ENCODE measurements around the gene PDK4. TPM values are rescaled to one million over a fixed set of nuclear protein-coding genes. Genes with fewer than 3 reads are reported as not detected.

Gene PDK4
- total RNA-seq, 1 donor from 2014 or later, result 0.52 TPM

GRCh38 chr7:95550546-95550945 is 45.8 kb downstream of the PDK4 start:
- no peak overlapping the region for H3K4me3 ChIP-seq (ENCODE audit: low read depth, low read length)
- DNase-seq (ENCODE audit: low read depth), result no peak
- TF ChIP-seq CTCF (conservative IDR thresholded peaks at IDR 0.05; ENCODE audit: low read depth, low read length), result no peak

GRCh38 chr7:95549818-95550529 is 46.3 kb downstream of the PDK4 start:
- no peak for TF ChIP-seq CTCF (conservative IDR thresholded peaks at IDR 0.05; ENCODE audit: low read depth, low read length)
- peak; percentile 90 for DNase-seq (ENCODE audit: low read depth)
- no peak overlapping the region for H3K4me3 ChIP-seq (ENCODE audit: low read depth, low read length)

GRCh38 chr7:95547361-95548348 is 48.7 kb downstream of the PDK4 start:
- H3K4me3 ChIP-seq (ENCODE audit: low read depth, low read length), result no peak overlapping the region
- DNase-seq (ENCODE audit: low read depth), result no peak
- no peak for TF ChIP-seq CTCF (conservative IDR thresholded peaks at IDR 0.05; ENCODE audit: low read depth, low read length)

GRCh38 chr7:95546647-95547046 is 49.7 kb downstream of the PDK4 start:
- DNase-seq (ENCODE audit: low read depth), result no peak
- TF ChIP-seq CTCF (conservative IDR thresholded peaks at IDR 0.05; ENCODE audit: low read depth, low read length), result no peak
- no peak overlapping the region for H3K4me3 ChIP-seq (ENCODE audit: low read depth, low read length)

GRCh38 chr7:95545673-95546072 is 50.6 kb downstream of the PDK4 start:
- H3K4me3 ChIP-seq (ENCODE audit: low read depth, low read length), result peak overlapping the region; percentile 49
- DNase-seq (ENCODE audit: low read depth), result no peak
- no peak for TF ChIP-seq CTCF (conservative IDR thresholded peaks at IDR 0.05; ENCODE audit: low read depth, low read length)

GRCh38 chr7:95545007-95545615 is 51.2 kb downstream of the PDK4 start:
- TF ChIP-seq CTCF (conservative IDR thresholded peaks at IDR 0.05; ENCODE audit: low read depth, low read length), result peak; percentile 87
- peak overlapping the region; percentile 49 for H3K4me3 ChIP-seq (ENCODE audit: low read depth, low read length)
- peak; percentile 80 for DNase-seq (ENCODE audit: low read depth)
